Right lobe of liver (tissue), 6 donors: Measurements from ENCODE around the gene ELOA. TPM values are rescaled to one million over a fixed set of nuclear protein-coding genes. Genes with fewer than 3 reads are reported as not detected.

ENCODE experiments used
- ATAC-seq, 4 donors: fragments of 200-7000 bp; cut with Tn5 transposase; one replicate each; pipeline ENCODE4 v1.9.1; 2020; ENCODE audit warnings: mild to moderate bottlenecking in 4 of 4, moderate library complexity in 4 of 4
- DNase-seq, 3 donors: peaks; one replicate each; pipeline ENCODE4 v3.0.0-alpha.2; 2020
- H3K27ac ChIP-seq, 3 donors: fragments of 200-600 bp; one replicate each; pipeline ENCODE4 v1.8.0; 2022
- H3K27me3 ChIP-seq, 2 donors: fragments of 200-600 bp; one replicate each; pipeline ENCODE4 v1.8.0; 2022
- H3K36me3 ChIP-seq, 4 donors: fragments of 200-600 bp; sonication (generic) in 1 of 4; one replicate each; pipeline versions ENCODE4 v1.5.1 to v1.8.0; 2017 to 2022; ENCODE audit warnings: control low read depth in 1 of 4
- H3K4me1 ChIP-seq, 4 donors: fragments of 200-600 bp; sonication (generic) in 1 of 4; one replicate each; pipeline versions ENCODE4 v1.5.1 to v1.8.0; 2017 to 2022; ENCODE audit warnings: control low read depth in 1 of 4
- H3K4me3 ChIP-seq, 3 donors: fragments of 200-600 bp; one replicate each; pipeline ENCODE4 v1.8.0; 2022
- H3K9me3 ChIP-seq, 4 donors: fragments of 200-600 bp; sonication (generic) in 1 of 4; one replicate each; pipeline versions ENCODE4 v1.5.1 to v1.8.0; 2017 to 2022; ENCODE audit warnings: control low read depth in 1 of 4
- POLR2A ChIP-seq: fragments of 450-650 bp; IDR thresholded peaks from one replicate; pipeline ENCODE4 v1.6.1; 2017; ENCODE audit warnings: antibody characterized with exemption, mild to moderate bottlenecking
- WGBS: methylation state at CpG from one replicate; pipeline ENCODE4 v1.1.6; 2018; ENCODE audit warnings: low coverage, low lambda C conversion rate; ENCODE audit not compliant: insufficient coverage; ENCODE audit errors: missing lambda C conversion rate; 5-methylcytosine and 5-hydroxymethylcytosine counted together
- intact Hi-C, 2 donors: fragments of 100-400 bp; cut with DNase I; formaldehyde crosslinking; loops; one replicate each; pipeline versions ENCODE4 v1.11.2 to v1.14.1; 2022
- total RNA-seq, 6 experiments: library from RNA; depleted of rRNA in 2 of 6; stranded (reverse); fragments of >200 nt in 2 of 6; fragmentation: NEBNext Ultra II Directional in 3 of 6; extraction: Animal tissue kit (Norgen Biotek cat#: 25700) in 3 of 6; gene quantifications; one replicate each; pipeline versions ENCODE4 v1.1.0 to v1.2.4, GENCODE V29; 2016 to 2023
- TF ChIP-seq, protein P1 (sequence below), 4 donors: fragments of 200-600 bp in 3 of 4; fragments of 450-650 bp in 1 of 4; IDR thresholded peaks; one replicate each; pipeline versions ENCODE4 v1.5.1 to v1.8.0; 2016 to 2022; ENCODE audit warnings: antibody characterized with exemption in 4 of 4, mild to moderate bottlenecking in 2 of 4
- donor health status: DM: no; HTN: yes; CAD: no.
- donor health status: DM: no; HTN: no; CAD: no.
- donor health status: DM: no; HTN: no; CAD: no.
- donor health status: DM: no; HTN: yes; CAD: no.
- donor health status: DM: no; HTN: yes; CAD: no.

ELOA gene
- total RNA-seq, 6 experiments from 2014 or later = 21.1 to 42.2 (median 36.1) TPM

DNA sequence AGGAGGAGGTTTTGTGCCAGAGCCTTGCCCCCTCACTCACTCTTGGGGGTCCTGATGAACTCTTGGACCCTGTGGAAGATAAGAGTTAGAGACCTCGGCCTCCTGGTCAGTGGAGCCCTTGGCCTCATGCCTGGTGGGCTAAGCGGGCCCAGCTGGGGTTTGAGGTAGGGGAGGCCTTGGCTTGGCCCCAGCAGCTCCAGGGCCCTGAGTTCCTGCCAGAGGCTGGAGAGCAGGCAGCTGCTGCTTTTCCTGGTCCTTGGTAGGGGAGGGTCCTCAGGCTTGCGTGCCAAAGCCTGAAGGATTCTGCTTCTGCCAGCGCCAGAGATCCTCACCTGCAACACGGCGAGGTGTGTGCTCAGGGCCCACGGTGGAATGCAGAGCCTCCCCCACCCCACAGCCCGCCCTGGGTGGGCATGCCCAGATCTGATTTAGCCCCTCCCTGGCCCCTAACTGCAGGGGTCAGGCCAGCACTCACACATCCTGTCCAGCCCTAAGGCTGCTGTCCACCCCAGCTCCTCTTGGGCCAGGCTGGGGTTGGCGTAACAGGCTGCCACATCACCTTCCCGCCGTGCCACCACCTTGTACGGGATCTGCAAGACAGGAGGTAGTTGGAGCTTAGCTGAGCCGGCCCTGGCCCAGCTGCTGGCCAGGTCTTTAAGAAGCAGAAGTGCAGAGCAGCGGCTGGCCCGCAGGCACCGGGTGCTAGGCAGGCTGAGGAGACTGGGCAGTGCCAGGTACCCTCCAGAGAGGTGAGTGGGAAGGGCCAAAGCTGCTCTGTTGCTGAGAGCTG is 52.6 kb downstream of the ELOA start:
- ATAC-seq = no peak
- intact Hi-C loops = no loop called here
- Histone ChIP-seq H3K27me3 (no peaks in the 10 kb centered on the region), H3K4me1 (peaks cover 0 to 13% (median 5%) of the 10 kb centered on the region in 4 donors), H3K9me3 (peaks cover 0 to 1% (median 0%) of the 10 kb centered on the region in 4 donors), H3K36me3 (peaks cover 0 to 23% (median 4%) of the 10 kb centered on the region in 4 donors), H3K27ac (no peak overlapping the region), H3K4me3 (no peak overlapping the region)
- no peak for TF ChIP-seq POLR2A
- TF ChIP-seq, protein P1, sequence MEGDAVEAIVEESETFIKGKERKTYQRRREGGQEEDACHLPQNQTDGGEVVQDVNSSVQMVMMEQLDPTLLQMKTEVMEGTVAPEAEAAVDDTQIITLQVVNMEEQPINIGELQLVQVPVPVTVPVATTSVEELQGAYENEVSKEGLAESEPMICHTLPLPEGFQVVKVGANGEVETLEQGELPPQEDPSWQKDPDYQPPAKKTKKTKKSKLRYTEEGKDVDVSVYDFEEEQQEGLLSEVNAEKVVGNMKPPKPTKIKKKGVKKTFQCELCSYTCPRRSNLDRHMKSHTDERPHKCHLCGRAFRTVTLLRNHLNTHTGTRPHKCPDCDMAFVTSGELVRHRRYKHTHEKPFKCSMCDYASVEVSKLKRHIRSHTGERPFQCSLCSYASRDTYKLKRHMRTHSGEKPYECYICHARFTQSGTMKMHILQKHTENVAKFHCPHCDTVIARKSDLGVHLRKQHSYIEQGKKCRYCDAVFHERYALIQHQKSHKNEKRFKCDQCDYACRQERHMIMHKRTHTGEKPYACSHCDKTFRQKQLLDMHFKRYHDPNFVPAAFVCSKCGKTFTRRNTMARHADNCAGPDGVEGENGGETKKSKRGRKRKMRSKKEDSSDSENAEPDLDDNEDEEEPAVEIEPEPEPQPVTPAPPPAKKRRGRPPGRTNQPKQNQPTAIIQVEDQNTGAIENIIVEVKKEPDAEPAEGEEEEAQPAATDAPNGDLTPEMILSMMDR (IDR thresholded peaks at IDR 0.05) = no peak
- no peak for DNase-seq
- 40% methylated on average over 1 of the region's 16 CpGs for WGBS

DNA sequence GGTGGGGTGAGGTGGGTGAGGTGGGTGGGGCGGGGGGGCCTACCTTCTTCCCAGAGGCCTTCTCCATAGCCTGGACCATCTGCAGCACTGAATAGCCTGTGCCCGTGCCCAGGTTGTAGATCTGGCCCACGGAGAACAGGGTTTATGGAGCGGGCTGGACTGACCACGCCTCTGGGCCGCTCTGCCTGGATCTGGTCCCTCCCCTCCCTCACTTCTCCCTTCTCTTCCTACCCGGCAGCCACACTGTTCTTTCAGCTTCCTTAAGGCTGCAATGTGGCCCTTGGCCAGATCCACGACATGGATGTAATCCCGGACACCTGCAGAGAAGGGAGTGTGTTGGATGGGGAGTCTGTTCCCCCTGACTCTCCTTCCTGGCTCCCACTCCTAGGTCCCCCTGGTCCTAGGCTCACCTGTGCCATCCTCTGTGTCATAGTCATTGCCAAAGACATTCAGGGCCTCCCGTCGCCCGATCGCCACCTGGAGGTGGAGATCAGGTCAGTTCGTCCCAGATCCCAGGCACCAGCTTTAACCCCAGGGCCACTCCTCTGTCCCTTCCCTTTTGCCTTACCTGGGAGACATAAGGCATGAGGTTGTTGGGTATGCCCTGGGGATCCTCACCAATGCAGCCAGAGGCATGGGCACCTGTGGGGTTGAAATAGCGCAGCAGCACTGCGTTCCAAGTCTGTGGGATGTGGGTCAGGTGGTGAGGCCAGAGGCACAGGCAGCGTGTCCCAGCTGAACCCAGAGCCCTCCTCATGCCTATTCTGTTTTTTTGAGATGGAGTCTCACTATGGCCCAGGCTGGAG is 53.4 kb downstream of the ELOA start:
- Histone ChIP-seq H3K36me3 (peaks cover 0 to 23% (median 4%) of the 10 kb centered on the region in 4 donors), H3K9me3 (no peaks in the 10 kb centered on the region), H3K27me3 (no peaks in the 10 kb centered on the region), H3K4me3 (no peak overlapping the region), H3K4me1 (peaks cover 0 to 19% (median 6%) of the 10 kb centered on the region in 4 donors), H3K27ac (no peak overlapping the region)
- intact Hi-C loops = no loop called here
- 30% methylated on average over 8 of the region's 17 CpGs for WGBS
- DNase-seq (peak in 2 of 3 donors; percentile 48 to 58), ATAC-seq (no peak)
- no peak for TF ChIP-seq POLR2A
- TF ChIP-seq, protein P1 (IDR thresholded peaks at IDR 0.05) = peak; percentile 30 to 52 (median 32)

DNA sequence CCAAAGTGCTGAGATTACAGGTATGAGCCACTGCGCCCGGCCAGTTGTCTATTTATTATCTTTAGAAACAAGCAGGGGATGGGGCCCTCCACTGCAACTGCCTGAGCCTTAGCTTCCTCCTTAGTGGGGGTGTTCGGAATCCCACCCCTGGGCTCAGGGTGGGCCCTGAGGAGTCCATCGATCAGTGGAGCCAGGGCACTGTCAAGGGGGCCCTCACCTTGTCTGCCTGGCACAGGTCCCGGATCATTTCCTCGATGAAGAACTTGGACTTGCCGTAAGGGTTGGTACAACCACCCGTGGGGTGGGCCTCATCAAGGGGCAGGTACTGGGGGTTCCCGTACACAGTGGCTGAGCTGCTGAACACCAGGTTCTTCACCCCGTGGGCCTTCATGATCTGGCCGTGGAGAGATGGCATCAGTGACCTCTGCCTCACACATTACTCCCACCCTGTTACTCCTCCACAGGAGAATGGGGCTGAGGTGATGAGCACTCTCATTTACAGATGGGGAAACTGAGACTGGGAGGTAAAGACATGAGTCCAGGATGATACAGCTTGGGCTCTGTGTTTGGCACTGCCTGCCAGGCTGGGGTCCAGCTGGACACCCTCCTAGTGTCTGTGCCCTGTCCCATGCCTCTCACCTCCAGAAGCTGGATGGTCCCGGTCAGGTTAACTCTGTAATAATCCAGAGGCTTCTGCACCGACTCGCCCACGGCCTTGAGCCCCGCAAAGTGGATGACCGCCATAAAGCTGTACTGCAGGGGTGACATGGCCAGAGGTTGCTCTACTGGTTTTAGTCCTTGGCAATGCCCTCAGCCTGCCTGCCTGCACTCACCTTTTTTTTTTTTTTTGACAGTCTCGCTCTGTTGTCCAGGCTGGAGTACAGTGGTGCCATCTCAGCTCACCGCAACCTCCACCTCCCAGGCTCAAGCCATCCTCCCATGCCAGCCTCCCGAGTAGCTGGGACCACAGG is 54.5 kb downstream of the ELOA start:
- intact Hi-C loops = no loop called here
- no peaks in the 10 kb centered on the region for H3K27me3 ChIP-seq
- peaks cover 0 to 23% (median 4%) of the 10 kb centered on the region in 4 donors for H3K36me3 ChIP-seq
- H3K4me1 ChIP-seq = peaks cover 0 to 30% (median 11%) of the 10 kb centered on the region in 4 donors
- DNase-seq (no peak), ATAC-seq (no peak)
- no peak overlapping the region for H3K27ac ChIP-seq
- TF ChIP-seq POLR2A = no peak
- TF ChIP-seq, protein P1 (IDR thresholded peaks at IDR 0.05) = no peak
- WGBS = 56% methylated on average over 3 of the region's 20 CpGs
- no peaks in the 10 kb centered on the region for H3K9me3 ChIP-seq
- no peak overlapping the region for H3K4me3 ChIP-seq

DNA sequence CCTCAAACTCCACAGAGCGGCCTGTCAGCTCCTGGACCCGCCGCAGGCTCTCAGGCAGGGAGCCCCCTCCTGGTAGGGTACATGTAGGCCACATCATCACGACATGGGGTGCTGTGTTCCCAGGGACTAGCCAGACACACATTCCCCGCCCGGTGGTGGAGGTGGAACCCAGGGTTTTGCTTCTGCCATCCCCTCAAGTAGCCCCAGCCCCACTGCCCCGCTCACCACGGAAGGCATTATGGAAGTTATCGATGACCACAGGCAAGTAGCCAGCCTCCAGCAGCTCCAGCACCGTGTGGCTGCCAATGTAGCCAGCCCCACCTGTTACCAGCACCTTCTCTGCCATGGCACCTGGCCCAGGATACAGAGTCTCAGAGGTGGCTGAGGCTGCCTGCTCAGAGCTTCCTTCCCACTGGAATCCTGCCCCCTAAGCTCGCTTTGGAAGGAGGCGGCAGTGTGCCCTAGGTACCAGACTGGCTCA is 55.4 kb downstream of the ELOA start:
- Histone ChIP-seq H3K27me3 (no peaks in the 10 kb centered on the region), H3K4me1 (peaks cover 0 to 32% (median 14%) of the 10 kb centered on the region in 4 donors), H3K27ac (peak overlapping the region; percentile 89 to 96 (median 94)), H3K9me3 (no peaks in the 10 kb centered on the region), H3K36me3 (peaks cover 0 to 28% (median 4%) of the 10 kb centered on the region in 4 donors), H3K4me3 (no peak overlapping the region)
- ATAC-seq = no peak
- intact Hi-C loops = no loop called here
- peak; percentile 49 to 68 (median 68) for DNase-seq
- 46% methylated on average over 3 of the region's 12 CpGs for WGBS
- TF ChIP-seq, protein P1 (IDR thresholded peaks at IDR 0.05) = no peak
- TF ChIP-seq POLR2A = no peak
